GM21423 (cell line): Measurements from ENCODE around the gene ZNF384.

Experiments used
- ATAC-seq: cut with Tn5 transposase; IDR thresholded peaks from one replicate; pipeline ENCODE4 v1.9.1; 2021; ENCODE audit warnings: mild to moderate bottlenecking, moderate library complexity; ENCODE audit not compliant: unreplicated experiment

The ZNF384 gene

DNA sequence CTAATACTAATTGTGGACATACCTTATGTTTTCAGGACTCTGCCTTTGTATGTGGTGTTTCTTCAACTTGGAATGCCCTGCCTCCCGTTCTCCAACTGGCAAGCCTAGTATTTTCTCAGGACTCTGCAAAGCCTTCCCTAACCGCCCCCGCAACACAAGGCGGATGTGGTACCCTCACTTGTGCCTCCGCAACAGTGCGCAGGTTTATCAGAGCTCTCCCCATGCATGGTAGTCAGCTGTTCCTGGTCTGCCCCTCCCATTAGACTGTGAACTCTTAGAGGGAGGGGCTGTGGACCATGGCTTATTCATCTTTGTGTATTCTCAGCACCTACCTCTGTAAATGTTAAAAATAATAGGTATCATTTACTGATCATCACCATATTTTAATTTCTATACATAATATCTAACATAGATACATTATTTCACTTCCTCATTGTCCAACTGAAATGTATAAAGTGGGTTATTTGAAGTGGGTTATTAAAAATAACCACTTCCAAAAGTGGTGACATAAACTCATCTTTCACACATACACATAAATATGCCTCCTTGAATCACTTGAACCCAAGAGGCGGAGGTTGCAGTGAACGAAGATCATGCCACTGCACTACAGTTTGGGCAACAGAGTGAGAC lies 62.4 kb downstream of the ZNF384 start:
- ATAC-seq, result no peak

DNA sequence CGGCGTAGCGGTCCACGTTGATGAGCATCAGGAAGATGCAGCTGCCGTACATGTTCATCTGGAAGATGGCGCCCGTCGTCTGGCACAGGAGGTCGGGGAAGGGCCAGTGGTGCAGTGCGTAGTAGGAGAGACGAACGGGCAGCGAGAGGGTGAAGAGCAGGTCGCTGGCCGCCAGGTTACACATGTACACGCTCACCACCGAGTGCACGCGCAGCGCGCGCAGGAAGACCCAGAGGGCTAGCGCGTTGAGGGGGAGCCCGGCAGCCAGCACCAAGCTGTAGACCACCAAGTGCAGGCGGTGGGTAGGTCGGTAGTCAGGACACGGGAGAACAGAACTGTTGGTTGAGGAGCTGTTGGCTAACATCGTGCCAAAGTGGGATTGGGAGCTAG lies 68.3 kb downstream of the ZNF384 start:
- no peak for ATAC-seq

DNA sequence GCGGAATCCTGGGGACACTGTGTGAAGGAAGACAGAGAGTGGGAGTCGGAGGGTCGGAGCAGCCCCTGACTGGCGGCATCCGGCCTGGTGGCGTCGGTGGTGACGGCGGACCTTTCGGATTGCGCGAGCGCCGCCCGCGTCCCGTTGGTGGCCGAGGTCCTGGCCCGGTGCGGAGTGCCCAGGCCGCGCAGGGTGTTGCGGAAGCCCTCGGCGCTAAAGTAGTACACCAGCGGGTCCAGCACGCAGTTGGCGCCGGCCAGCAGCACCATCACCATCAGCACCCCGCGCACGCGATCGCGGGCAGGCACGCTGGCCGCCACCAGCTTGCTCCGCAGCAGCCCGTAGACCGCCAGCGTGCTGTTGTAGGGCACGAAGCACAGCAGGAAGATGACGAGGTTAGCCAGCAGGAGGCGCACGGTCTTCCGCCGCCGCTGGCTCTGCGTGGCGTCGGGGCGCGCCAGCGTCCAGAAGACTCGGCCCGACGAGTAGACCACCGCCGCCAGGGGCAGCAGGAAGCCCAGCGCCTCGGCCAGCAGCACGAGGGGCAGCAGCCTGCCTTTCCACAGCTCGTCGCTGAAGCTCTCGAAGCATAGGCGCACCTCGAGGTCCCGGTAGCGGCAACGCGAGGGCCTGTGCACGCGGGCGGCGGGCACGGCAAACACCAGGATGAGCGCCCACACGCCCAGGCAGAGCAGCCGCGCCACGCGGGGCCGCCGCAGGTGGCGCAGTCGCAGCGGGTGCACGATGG lies 68.9 kb downstream of the ZNF384 start:
- no peak for ATAC-seq

DNA sequence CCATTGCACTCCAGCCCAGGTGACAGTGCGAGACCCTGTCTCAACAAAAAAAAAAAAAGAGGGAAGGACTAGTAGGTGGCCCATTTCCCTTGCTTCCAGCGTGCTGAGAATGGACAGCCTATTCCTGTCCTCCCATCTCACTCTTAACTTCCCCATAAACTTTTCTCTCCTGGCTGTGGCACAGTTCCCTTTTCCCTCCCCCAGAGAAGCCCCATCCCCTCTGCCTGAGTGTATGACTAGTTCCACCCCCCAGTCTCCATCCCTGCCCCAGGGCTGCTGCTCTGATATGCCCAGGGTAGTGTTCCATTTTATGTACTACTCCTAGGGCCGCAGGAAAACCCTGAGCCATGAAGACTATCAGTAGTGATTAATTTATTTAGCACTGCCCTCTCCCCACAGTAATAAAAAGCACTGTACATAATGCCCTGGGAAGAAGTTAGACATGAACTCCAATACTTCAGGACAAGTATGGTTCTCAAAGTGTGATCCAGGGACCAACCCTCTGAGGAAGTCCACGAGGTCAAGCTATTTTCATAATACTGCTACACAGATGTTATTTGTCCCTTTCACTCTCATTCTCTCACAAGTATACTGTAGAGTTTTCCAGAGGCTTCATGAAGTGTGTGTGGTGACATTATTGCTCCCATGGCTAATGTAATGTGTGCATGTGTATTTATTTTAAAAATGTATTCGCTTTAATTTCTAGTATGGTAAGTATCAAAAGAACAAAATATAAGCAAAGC lies 70.5 kb downstream of the ZNF384 start:
- no peak for ATAC-seq
